GM18511 (cell line): ENCODE data around the gene TSC22D4.
A peak's percentile ranks its signal among the peaks of the same experiment; 100 is the strongest.

Experiments used
- ATAC-seq: cut with Tn5 transposase; IDR thresholded peaks from one replicate; pipeline ENCODE4 v1.9.1; 2021; ENCODE audit warnings: mild to moderate bottlenecking, moderate library complexity; ENCODE audit not compliant: unreplicated experiment

TSC22D4 gene

DNA sequence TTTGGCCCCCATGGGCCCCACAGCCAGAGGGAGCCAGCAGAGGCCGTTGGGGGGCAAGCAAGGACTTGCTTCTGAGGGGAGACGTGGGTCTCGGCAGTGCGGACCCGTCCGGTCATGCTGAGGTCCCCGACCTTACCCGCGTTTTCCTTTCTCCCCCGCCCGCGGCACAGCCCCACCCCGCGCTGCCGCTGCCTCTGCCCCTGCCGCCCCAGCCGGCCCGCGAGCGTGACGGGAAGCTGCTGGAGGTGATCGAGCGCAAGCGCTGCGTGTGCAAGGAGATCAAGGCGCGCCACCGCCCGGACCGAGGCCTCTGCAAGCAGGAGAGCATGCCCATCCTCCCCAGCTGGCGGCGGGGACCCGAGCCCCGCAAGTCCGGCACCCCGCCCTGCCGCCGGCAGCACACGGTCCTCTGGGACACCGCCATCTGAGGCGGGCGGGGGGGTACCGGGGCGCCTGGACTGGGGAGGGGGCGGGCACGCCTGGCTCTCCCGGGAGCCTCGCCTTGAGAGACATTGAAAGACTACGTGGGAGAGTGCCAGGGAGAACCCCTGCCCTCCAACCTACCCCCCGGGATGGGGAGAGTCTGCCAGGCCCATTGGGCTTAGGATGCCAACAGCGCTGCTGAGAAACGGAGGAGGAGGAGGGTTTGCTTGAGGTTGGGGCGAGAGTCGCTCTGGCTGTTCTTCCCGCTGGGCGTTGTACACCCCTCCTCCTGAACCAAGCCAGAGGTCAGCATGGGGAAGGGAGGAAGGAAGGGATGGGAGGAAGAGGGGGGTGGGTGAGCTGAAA is 14.7 kb upstream of the TSC22D4 start:
- ATAC-seq = no peak

DNA sequence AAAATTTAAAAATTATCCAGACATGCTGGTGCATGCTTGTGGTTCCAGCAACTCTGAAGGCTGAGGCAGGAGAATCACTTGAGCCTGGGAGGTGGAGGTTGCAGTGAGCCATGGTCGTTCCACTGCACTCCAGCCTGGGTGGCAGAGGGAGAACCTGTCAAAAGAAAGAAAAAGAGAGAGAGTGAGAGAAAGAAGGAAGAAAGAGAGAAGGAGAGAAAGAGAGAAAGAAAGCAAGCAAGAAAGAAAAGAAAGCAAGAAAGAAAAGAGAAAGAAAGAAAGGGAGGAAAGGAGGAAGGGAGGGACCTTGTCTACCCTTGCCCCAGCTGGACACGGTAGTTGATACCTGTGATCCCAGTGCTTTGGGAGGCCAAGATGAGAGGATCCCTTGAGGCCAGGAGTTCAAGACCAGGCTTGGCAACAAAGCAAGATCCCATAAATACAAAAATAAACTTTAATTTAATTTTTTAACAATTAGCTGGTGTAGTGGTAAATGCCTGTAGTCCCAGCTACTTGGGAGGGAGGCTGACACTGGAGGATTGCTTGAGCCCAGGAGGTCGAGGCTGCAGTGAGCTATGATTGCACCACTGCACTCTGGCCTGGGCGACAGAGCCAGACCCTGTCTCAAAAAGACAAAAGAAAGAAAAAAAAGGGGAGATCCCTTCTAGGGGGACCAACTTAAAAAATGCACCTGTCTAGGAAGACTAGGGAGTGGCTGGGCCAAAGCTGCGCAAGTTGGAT is 13.9 kb upstream of the TSC22D4 start:
- no peak for ATAC-seq

DNA sequence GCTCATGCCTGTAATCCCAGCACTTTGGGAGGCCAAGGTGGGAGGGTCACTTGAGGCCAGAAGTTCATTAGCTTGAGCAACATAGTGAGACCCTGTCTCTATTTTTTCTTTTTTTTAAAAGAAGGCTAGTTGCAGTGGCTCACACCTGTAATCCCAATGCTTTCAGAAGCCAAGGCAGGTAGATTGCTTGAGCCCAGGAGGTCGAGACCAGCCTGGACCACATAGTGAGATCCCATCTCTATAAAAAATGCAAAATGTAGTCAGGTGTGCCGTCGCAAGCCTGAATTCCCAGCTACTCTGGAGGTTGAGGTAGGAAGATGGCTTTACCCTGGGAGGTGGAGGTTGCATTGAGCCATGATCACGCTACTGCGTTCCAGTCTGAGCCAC is 12.2 kb upstream of the TSC22D4 start:
- no peak for ATAC-seq

DNA sequence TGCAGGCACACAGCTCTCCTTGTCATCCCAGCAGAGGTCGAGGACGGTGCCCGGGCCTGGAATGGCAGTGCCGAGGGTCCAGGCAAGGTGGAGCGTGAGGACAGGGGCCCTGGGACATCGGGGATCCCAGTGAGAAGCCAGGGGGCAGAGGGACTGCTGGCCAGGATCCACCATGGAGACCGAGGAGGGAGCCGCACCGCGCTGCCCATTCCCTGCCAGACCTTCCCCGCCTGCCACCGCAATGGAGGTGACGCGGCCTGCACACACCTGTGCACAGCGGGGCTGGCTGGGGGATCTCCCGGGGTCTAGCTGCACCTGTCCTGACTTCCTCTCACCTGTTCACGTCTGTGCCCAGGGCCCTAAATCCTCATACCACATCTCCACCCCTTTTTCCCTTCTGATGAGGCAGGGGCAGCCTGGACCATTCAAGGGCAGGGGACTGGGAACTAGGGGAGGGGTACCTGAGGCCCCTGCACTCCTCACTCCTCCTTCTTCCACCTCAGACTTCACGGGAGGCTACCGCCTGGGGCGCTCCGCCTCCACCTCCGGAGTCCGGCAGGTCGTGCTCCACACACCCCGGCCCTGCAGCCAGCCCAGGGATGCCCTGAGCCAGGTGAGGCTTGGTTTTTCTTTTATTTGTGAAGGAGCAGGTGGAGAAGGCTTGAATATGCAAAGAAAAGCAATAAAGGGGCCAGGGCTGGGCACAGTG is 11.6 kb upstream of the TSC22D4 start:
- no peak for ATAC-seq

DNA sequence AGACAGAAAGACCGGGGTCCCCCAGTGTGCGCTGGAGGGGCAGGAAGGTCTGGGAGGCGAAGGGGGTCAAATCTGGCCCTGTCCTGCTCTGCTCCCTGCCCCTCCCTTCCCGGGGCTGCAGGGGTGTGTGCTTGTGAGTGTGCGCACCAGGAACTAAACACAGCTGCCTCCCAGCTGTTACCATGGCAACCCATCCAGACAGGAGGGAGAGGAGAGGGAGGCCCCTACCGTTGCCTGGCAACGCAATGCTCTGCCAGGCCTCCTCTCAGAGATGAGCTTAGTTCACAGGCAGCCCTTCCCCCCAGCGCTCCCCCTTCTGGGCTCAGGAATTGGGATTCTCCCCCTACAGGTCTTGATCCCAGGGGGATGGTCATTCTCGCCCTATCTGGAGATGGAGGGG is 10.8 kb upstream of the TSC22D4 start:
- ATAC-seq = no peak

DNA sequence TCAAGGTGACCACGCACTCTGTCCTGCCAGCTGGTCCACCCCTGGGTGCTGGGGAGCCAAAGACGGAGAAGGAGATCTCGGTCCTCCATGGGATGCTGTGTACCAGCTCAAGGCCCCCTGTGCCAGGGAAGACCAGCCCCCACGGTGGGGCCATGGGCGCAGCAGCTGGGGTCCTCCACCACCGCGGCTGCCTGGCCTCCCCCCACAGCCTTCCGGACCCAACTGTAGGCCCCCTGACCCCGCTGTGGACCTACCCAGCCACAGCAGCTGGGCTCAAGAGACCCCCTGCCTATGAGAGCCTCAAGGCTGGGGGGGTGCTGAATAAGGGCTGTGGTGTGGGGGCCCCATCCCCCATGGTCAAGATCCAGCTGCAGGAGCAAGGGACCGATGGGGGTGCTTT is 10.1 kb upstream of the TSC22D4 start:
- ATAC-seq = no peak

DNA sequence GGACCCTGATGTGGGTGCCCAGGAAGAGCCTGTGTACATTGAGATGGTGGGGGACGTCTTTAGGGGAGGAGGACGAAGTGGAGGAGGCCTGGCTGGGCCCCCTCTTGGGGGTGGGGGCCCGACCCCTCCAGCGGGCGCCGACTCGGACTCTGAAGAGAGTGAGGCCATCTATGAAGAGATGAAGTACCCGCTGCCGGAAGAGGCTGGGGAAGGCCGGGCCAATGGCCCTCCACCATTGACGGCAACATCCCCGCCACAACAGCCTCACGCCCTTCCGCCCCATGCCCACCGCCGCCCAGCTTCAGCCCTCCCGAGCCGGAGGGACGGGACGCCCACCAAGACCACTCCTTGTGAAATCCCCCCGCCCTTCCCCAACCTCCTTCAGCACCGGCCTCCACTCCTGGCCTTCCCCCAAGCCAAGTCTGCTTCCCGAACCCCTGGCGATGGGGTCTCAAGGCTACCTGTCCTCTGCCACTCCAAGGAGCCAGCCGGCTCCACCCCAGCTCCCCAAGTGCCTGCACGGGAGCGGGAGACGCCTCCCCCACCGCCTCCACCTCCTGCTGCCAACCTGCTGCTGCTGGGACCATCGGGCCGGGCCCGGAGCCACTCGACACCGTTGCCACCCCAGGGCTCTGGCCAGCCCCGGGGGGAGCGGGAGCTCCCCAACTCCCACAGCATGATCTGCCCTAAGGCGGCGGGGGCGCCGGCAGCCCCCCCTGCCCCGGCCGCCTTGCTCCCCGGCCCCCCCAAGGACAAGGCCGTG is 9.5 kb upstream of the TSC22D4 start:
- ATAC-seq = no peak

DNA sequence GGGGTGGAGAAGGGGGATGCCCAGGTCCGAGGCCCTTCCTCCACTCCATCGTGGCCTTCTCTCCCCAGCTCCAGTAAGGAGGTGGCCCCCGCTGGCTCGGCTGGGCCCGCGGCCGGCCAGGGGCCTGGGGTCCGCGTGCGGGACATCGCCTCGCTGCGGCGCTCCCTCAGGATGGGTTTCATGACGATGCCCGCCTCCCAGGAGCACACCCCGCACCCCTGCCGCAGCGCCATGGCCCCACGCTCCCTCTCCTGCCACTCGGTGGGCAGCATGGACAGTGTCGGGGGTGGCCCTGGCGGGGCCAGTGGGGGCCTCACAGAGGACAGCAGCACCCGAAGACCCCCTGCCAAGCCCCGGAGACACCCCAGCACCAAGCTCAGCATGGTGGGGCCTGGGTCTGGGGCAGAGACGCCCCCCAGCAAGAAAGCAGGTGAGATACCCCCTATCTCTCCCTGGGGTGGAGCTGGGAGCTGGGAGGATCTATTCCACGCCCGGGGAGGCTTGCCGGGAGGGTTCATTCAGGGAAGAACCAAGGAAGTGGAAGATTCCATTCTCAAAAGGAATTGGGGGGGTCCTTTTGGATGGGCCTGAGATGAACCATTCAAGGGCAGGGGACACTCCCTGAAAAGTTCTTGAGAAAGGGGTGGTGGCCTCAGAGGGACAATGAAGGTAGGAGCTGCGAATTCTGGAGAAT is 7.9 kb upstream of the TSC22D4 start:
- no peak for ATAC-seq

DNA sequence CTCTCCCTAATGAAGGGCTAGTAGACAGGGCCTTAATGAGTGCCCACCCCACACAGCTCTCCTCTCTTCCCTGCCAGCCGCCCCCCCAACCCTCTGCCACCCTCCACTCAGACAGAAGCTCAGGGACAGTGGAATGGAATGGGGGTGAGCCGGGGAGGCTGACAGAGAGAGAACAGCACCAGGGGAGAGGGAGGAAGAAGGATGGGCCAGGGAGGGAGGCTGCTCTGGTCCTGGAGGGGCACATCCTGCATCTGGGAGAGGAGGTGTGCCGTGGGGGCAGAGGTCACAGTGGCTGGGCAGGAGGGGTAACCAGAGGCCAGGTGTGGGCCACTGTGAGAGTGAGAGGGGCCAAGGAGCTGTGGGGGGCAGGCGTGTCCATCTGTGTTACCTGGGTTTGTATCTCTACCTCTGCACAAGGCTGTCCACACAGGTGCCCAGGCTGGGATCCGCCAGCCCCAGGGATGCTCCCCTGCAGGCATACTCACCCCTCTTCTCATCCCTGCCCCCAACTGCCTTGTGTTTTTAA is 7.2 kb upstream of the TSC22D4 start:
- ATAC-seq = no peak

DNA sequence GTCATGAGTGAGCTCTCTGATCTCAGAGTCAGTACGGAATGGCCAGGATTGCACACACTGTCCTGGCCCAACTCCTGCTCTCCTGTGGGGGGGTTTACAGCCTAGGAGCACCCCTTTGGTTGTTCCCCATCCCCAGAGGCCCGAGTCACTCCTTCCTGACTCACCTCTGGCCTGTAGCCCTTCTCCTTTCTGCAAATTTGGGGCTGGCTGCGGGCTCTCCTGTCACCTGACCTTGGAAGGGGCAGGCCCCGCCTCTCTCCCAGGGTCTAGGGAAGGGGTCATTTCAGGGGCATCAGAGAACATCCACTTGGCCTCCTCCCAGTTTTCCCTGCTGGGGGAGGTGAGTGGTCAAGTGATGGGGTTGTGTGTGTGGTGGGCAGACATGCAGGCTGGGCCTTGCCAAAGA is 6.5 kb upstream of the TSC22D4 start:
- ATAC-seq = no peak

DNA sequence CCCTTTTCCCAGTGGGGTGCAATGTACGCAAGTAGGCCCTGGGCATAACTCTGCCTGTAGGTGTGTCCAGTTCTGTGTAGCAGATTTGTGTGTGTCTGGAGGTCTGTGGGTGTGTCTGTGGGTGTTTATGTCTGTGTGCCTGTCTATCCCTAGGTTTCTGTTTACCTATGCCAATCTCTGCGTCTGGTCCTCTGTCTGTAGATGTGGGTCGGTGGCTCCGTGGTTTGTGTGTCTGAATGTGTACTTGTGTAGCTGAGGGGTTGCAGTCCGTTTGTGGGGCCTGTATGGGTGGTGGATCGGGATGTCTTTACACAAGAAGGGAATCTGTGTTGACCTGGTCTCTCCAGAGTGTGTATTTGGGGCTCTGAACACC is 5.6 kb upstream of the TSC22D4 start:
- no peak for ATAC-seq

DNA sequence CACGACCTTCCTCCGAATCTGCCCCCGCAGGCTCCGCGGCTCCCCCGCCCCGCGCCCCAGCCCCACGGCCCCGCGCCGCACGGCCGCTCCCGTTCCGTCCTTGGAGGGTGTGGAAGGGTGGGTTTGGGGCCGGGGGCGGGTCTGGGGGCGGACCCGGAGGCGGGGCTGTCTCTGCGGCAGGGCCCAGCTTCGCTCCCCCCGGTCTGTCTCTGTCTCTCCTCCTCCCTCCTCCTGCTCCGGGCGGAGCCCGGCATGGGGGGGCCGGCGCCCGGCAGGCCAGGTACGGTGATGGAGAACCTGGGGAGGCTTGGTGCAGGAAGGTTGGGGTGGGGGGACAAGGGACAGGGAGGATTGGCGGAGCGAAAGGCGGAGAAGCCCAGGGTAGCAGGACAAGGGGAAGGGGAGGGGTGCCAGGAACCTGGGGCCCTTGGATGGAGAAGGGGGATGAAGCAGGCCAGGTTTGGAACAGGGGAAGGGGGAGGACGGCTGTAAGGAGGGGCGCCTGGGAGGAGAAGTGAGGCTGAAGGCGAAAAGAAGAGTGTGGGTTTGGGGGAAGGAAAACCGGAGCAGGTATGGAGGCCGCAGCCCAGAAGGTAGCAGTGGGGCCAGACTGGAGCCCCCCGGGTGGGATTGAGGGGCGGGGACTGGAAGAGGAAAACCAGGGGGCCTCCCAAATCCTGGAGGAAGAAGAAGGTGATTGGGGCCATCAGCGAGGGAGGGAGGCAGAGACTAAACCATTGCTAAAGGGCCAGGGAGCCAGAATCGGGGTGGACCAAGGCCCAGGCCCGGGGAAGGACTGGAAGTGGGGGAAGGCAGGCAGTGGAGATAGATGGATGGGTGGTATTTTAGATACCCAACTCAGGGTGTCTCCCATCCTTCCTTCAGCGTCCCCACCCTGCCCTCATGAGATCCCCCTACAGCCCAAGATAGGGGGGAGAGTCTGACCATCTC is 5.0 kb upstream of the TSC22D4 start, which contains the start of gene NYAP1:
Gene NYAP1 (plus strand): TSS at position 206 of the 951 bp plus-strand sequence. CDS start 1,385 bp downstream, outside the sequence.
- ATAC-seq = peak; percentile 26

DNA sequence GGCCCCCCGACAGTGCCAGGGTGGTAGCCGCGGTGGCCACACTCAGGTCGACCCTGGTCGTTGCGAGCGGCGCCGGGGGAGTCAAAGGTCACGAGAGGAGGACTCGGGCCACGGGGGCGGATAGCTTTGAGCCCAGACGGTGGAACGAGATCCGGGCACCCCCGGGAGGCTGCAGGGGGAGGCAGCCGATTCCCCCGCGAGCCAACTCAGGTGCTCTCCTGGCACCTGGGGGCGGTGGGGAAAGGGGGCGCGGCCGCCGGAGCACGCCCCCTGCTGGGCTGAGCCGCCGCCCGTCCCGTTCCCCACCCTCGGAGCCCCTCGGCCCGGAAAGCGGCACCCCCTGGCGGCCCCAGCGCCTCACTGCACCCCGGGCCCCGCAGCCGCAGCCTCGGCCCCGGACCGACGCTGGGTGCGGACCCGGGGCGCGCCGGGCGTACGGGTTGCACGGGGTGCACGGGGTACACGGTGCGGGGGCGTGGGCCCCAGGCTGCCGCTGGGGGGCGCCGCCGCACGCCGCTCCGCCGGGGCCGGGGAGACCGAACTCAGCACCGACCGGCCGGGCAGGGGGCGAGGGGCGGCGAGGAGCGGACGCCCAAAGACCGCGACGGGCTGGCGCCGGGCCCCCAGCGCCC is 4.2 kb upstream of the TSC22D4 start:
- ATAC-seq = peak; percentile 60

DNA sequence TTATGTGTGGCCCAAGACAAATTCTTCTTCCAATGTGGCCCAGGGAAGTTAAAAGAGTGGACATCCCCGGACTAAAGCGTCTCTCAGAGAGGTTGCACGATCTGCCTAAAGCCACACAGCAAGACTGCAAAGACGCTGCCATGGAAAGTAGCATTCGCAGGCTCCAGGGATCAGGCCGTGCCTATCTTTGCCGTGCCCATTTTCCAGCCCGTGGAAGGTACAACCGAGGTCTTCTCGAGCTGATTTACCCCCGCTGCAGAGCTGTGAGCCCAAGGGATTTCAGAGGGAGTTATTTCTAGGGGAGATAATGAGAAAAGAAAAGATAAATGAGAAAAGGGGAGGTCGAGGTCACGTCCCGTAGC is 3.7 kb upstream of the TSC22D4 start:
- no peak for ATAC-seq

DNA sequence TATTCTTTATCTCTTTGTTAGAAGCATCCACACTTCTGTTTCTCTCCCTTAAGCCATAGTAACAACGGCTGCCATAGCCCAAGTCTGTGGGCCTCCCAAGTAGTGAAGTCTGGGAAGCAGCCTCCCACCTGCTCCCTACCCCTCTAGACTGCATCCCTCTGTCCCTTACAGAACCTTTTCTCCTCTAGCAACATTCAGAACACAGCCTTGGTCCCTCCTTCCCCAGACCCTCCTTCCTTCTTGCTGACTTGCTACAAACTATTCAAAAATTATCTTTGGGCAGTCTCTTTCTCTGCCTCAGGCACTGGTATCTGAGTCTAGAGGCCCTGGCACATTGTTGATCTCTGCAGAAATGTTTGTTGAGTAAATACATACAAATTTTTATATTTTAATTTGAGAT is 2.5 kb upstream of the TSC22D4 start:
- no peak for ATAC-seq

DNA sequence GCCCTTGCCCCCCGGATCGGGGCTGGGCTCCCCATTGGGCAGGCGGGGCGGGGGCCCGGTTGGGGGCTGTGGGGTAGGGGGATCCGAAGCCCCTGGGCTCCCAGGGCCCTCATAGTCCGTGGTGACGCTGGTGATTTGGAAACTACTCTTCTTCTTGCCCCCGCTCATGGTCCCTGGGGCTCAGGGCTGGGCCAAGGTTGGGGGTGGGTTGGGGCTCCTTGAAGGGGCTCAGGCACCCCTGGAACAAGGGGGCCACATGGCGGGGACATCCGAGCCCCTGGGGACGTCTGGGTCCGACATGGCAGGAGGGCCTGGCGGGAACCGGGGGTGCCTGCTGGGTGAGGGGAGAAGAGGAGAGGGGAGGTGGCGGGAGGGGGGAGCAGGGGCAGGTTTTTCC is 1.1 kb downstream of the TSC22D4 start:
- ATAC-seq = no peak

DNA sequence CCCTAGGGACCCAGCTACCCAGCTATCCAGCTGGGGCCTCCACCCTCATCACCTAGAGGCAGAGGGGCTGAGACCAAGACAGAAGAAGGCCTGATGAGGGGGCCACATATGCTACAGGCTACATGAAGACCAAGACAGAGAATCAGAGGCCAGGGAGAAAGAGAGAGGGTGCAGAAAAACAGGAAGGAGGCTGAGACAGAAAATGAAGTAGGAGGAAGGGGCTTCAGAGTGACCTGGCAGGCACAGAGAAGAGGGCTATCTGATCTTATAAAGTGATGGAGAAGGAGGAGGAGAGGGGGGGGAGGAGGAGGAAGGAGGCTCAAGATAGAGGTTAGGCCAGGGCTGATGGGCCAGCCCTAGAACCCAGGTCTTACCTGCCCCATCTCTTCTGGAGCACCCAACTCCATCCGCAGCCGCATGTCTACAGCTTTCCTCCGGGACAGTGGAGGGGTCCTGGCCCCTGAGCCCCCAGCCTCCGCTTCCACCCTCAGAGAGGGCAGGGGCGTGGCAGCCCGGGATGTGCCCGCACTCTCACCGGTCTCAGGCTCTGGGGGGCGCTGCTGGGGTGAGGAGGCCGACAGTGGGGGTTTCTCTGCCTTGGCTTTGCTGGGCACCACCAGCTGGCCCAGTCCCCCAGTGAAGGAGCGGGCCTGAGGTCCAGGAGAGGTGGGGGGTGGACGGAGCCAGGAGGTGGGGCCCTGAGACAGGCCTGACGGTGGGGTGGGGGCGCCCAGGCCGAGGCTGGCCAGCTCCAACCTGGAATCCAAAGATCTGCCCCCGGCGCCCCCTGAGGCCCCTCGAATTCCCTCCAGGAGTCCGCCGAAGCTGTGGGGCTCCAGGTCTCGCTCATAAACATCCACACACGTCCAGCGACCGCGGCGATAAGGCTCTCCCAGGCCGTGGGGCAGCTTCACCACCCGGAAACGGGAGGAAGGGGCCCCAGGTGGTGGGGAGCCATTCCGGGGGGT is 1.8 kb downstream of the TSC22D4 start:
- no peak for ATAC-seq
